VCaP (cell line): ENCODE results near the gene USP7.

Source experiments
- H3K27ac ChIP-seq: fragments of 450-650 bp; 2 replicates; pipeline ENCODE4 v1.5.1; 2017
- TF ChIP-seq, protein P1 (sequence below): fragments of 450-650 bp; conservative IDR thresholded peaks from 2 replicates; pipeline ENCODE4 v1.5.1; 2017; ENCODE audit warnings: mild to moderate bottlenecking, moderate library complexity

USP7 gene

DNA sequence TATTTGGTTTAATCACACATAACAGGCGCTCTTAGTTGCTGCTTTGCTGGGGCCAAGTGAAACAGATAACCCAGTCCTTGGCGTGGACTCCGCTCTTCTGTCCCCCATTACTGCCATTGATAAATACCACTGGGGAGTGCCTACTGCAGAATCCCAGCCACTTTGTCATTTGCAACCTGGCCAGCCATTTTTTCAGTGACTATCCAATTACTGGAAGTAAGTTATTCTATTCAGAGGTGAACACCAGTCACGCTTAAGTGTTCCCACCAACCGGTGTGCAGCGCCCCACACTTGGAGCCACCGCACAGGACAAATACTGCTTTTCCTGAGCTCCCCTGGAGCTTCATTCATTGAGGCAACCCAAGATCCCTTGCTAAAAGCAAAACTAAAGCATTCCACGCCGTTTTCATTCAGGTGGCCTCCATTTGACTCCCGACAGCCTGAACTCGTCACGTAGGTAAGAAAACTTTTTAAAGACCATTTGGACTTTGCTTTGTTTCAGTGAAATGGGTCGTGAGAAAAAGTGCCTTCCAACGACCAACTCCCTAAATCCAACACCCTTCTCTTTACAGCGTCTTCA lies 1.8 kb downstream of the USP7 start:
- peak overlapping the region; percentile 77 for H3K27ac ChIP-seq

GRCh38 chr16:8960788-8961109 lies 3.0 kb downstream of the USP7 start:
- H3K27ac ChIP-seq: 0 out of 2 replicates have a peak overlapping the region, but pooled peaks have one; percentile 5
- TF ChIP-seq, protein P1, sequence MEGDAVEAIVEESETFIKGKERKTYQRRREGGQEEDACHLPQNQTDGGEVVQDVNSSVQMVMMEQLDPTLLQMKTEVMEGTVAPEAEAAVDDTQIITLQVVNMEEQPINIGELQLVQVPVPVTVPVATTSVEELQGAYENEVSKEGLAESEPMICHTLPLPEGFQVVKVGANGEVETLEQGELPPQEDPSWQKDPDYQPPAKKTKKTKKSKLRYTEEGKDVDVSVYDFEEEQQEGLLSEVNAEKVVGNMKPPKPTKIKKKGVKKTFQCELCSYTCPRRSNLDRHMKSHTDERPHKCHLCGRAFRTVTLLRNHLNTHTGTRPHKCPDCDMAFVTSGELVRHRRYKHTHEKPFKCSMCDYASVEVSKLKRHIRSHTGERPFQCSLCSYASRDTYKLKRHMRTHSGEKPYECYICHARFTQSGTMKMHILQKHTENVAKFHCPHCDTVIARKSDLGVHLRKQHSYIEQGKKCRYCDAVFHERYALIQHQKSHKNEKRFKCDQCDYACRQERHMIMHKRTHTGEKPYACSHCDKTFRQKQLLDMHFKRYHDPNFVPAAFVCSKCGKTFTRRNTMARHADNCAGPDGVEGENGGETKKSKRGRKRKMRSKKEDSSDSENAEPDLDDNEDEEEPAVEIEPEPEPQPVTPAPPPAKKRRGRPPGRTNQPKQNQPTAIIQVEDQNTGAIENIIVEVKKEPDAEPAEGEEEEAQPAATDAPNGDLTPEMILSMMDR: no peak

More for the DNA sequence above, 1.8 kb downstream of the USP7 start:
- TF ChIP-seq, protein P1: no peak

DNA sequence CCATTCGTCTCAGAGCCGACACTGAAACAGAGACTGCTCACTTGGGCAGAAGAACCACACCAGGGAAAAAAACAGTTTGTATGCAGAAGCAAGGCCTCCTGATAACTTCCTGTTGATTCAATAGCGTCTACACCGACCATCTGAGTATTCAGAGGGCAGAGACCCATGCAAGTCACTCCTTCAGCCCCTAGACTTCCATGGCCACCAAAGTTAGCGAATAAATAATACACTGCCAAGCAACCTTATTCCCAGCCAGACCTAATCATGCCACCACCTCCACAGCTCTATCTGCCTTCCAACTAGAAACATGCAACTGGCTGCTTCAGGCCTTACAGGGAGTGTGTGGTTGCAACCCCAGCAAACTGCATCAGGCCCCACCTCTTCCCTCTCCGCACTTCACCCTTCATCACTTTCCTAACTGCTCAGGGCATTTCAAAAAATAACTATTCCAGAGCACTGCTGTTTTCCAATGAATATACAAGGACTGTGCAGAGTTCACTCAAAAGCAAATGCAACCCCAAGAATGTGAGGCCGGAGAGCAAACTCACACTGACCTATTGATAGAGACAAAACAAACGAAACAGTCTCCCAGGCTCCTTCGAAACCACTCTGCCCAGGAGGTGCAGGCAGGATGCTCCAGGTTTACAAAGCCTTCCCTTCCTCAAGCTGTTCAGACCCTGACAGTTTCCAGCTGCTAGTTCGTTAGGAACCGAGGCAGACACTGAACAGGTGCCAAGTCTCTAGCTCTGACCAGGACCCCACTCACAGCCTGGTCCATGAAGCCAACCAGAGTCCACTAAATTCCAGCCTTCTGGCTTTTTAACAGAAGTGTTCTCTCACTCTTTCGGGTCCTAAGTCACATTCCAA lies 3.6 kb downstream of the USP7 start:
- peak overlapping the region; percentile 5; the same call in 1 of the 2 replicates for H3K27ac ChIP-seq
- TF ChIP-seq, protein P1: no peak

DNA sequence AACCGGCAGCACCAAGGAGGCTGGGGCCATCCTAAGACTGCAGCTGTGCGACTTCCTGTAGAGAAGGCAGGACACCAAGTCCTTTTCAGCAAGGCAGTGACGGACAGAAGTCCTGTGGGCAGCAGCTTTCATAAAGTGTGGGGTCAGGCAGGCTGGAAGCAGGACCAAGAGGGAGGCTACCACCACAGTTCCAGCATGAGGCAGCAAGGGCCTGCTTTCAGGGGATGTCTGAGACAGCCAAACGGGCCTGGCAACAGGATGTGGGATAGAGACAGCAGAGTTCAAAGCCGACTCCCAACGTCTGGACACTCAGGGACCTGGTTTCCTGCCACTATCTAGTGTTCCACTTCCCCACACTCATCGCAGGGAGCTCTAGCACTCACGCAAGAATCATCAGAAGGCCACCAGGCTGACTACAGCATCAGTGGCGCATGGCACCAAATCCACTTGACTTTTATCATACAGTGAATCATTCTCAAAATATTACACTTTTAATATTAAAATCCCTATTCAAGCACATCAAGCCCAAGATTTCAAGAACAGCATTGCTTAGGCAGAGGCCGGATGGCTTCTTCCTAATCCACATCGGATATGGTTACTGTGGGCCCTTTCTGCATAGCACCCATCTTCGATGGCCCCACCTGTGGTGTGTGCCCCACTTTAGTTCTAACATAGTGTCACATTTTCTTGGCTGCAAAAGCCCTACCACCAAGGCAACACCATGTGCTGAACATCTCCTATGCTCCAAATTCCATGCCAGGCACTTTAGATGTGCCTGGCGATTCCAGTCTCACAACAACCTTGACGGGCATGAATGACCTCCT lies 5.2 kb downstream of the USP7 start:
- H3K27ac ChIP-seq: peak overlapping the region; percentile 40
- TF ChIP-seq, protein P1: no peak

- H3K27ac ChIP-seq: peak overlapping the region; percentile 40
- TF ChIP-seq, protein P1: no peak
Measured at GRCh38 chr16:8957509-8958157, 6.1 kb downstream of the USP7 start.

DNA sequence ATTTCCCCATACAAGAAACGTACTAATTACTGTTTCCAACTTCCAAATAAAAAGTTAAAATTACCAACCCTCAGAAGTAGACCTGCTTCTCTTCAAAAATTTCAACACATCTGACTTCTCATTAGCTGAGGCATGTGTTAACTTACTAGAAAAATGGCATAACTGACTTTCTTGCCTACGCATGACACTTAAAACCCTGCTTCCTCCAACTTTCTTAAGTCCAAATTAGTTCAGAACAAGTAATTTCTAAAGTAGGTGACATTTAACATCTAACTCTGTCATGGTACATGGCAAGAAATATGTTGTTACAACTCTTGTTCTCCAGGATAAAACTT lies 6.7 kb downstream of the USP7 start:
- peak overlapping the region; percentile 40 for H3K27ac ChIP-seq
- TF ChIP-seq, protein P1: no peak
